Peyer's patch (tissue), 4 donors: ENCODE results near the gene EIF3L.

Source experiments
- POLR2A ChIP-seq, 2 donors: fragments of 450-650 bp; IDR thresholded peaks; one replicate each; pipeline ENCODE4 v1.5.1; 2017; ENCODE audit warnings: antibody characterized with exemption in 2 of 2, mild to moderate bottlenecking in 2 of 2, moderate library complexity in 2 of 2
- TF ChIP-seq, protein P1 (sequence below), 6 experiments: fragments of 450-650 bp in 4 of 6; fragments of 200-600 bp in 2 of 6; sonication (generic) in 1 of 6; IDR thresholded peaks; one replicate each; pipeline ENCODE4 v1.5.1; 2017 to 2019; ENCODE audit warnings: antibody characterized with exemption in 6 of 6, mild to moderate bottlenecking in 3 of 6, moderate library complexity in 1 of 6

DNA sequence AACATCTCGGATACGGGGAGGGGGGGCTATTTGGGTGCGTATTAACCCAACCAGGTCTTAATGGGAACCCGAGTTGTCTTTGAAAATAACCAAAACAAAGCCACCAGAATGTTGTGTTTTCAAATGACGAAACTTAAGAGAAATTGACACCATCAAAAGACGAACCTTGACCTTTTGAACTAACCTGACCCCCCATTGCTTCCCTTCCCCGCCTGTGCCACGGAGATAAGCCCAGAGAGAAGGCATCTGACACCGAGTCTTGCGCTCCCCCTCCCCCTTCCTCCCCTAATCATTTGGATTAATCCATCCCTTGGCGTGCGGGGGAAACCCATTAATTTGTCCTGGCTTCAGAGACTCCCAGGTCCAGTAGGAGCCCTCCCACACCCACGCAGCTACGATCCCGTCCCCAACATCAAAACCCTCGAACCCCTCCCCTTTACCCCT lies 46.0 kb upstream of the EIF3L start:
- TF ChIP-seq, protein P1, sequence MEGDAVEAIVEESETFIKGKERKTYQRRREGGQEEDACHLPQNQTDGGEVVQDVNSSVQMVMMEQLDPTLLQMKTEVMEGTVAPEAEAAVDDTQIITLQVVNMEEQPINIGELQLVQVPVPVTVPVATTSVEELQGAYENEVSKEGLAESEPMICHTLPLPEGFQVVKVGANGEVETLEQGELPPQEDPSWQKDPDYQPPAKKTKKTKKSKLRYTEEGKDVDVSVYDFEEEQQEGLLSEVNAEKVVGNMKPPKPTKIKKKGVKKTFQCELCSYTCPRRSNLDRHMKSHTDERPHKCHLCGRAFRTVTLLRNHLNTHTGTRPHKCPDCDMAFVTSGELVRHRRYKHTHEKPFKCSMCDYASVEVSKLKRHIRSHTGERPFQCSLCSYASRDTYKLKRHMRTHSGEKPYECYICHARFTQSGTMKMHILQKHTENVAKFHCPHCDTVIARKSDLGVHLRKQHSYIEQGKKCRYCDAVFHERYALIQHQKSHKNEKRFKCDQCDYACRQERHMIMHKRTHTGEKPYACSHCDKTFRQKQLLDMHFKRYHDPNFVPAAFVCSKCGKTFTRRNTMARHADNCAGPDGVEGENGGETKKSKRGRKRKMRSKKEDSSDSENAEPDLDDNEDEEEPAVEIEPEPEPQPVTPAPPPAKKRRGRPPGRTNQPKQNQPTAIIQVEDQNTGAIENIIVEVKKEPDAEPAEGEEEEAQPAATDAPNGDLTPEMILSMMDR (IDR thresholded peaks at IDR 0.05): no peak
- TF ChIP-seq POLR2A (IDR thresholded peaks at IDR 0.05): no peak
